ENCODE measurements around the gene DLGAP5. TPM values are rescaled to one million over a fixed set of nuclear protein-coding genes. Genes with fewer than 3 reads are reported as not detected.

Gene DLGAP5
- total and polyA plus RNA-seq, 2 donors from 2014 or later: 0.60 TPM; not detected in 1

DNA sequence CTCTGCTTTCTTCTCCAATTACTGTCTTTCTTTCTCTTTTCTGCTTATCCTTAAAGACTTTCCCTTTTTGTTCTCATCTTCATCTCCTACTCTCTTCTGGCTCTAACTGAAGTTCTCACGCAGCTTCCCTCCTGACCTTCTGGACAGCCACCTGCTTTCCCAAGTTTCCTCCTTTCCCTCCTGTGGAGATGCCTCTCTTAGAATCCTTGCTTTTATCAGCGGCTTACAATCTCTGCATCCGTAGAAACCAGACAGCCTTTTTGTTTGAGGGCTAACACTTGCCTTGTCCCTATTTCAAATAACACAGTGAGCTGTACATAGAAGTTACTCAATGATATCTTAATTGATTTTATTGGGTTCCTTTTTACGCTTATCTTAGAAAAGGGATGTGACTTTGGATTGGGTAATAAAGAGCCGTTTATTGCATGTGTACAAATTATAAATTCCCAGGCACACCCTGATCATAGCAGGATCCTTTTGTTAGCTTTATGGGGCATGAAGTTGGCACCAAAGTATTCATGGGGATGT, 64.4 kb downstream of the DLGAP5 start:
- Histone ChIP-seq H3K27me3 (ENCODE audit: control insufficient read depth, insufficient read depth, low read length) (no peaks in the 10 kb centered on the region), H3K27ac (ENCODE audit: low read depth in 2 of 2, low read length in 2 of 2) (no peak overlapping the region), H3K4me1 (ENCODE audit: control insufficient read depth in 2 of 3, insufficient read depth in 2 of 3, low read depth in 1 of 3, low read length in 3 of 3) (peaks cover 0 to 24% (median 4%) of the 10 kb centered on the region in 3 donors), H3K4me3 (ENCODE audit: low read length in 3 of 3) (no peak overlapping the region), H3K9ac (ENCODE audit: low read length in 3 of 3) (no peak overlapping the region), H3K9me3 (ENCODE audit: control insufficient read depth in 2 of 3, insufficient read depth in 1 of 3, low read length in 3 of 3) (no peaks in the 10 kb centered on the region), H3K36me3 (ENCODE audit: control insufficient read depth in 2 of 3, insufficient read depth in 3 of 3, low read length in 3 of 3) (no peaks in the 10 kb centered on the region)
- TF ChIP-seq, protein P1, sequence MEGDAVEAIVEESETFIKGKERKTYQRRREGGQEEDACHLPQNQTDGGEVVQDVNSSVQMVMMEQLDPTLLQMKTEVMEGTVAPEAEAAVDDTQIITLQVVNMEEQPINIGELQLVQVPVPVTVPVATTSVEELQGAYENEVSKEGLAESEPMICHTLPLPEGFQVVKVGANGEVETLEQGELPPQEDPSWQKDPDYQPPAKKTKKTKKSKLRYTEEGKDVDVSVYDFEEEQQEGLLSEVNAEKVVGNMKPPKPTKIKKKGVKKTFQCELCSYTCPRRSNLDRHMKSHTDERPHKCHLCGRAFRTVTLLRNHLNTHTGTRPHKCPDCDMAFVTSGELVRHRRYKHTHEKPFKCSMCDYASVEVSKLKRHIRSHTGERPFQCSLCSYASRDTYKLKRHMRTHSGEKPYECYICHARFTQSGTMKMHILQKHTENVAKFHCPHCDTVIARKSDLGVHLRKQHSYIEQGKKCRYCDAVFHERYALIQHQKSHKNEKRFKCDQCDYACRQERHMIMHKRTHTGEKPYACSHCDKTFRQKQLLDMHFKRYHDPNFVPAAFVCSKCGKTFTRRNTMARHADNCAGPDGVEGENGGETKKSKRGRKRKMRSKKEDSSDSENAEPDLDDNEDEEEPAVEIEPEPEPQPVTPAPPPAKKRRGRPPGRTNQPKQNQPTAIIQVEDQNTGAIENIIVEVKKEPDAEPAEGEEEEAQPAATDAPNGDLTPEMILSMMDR (IDR thresholded peaks at IDR 0.05; ENCODE audit: borderline replicate concordance, extremely low read depth, insufficient read depth): no peak
- intact Hi-C loops (cut with DNase I): no loop called here
- no peak for FAIRE-seq
- no peak for DNase-seq

DNA sequence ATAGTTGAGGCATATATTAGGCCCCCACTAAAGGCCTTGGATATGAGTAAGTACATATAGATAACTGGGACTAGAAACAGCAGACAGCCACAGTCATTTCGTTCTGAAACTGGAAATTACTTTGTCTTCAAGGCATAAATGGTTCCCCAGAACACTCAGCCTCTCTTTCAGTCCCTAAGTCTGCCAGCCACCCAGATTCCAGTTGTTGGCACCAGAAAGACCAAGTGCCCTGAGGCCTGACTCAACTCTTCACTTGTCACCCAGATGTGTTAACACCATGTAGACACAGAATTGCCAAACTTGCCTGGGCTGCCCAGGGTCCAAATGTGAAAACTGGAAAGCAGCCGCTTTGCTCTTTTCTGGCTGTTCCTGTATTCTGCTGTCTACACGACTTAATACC, 65.4 kb downstream of the DLGAP5 start:
- Histone ChIP-seq H3K27ac (ENCODE audit: low read depth in 2 of 2, low read length in 2 of 2) (no peak overlapping the region), H3K36me3 (ENCODE audit: control insufficient read depth in 2 of 3, insufficient read depth in 3 of 3, low read length in 3 of 3) (no peaks in the 10 kb centered on the region), H3K4me1 (ENCODE audit: control insufficient read depth in 2 of 3, insufficient read depth in 2 of 3, low read depth in 1 of 3, low read length in 3 of 3) (peaks cover 0 to 19% (median 4%) of the 10 kb centered on the region in 3 donors), H3K27me3 (ENCODE audit: control insufficient read depth, insufficient read depth, low read length) (no peaks in the 10 kb centered on the region), H3K9ac (ENCODE audit: low read length in 3 of 3) (no peak overlapping the region), H3K4me3 (ENCODE audit: low read length in 3 of 3) (no peak overlapping the region), H3K9me3 (ENCODE audit: control insufficient read depth in 2 of 3, insufficient read depth in 1 of 3, low read length in 3 of 3) (no peaks in the 10 kb centered on the region)
- TF ChIP-seq, protein P1 (IDR thresholded peaks at IDR 0.05; ENCODE audit: borderline replicate concordance, extremely low read depth, insufficient read depth): no peak
- FAIRE-seq (no peak), DNase-seq (no peak)
- intact Hi-C loops (cut with DNase I): no loop called here

DNA sequence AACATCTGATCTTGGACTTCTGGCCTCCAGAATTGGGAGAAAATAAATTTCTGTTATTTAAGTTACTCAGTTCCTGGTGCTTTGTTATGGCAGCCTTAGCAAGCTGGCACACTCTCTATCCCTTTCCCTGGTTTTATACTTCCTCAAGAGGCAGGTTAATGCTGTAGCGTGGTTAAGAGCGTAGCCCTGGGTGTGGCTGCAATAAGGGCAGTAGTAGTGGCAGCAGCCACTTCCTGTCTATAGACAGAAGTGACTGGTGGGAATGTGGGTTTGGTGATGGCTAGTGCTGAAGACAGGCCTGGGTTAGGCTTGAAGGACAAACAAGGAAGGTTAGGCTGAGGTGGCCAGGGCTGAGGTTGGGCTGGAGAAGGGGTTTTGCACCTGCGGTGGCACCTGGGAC, 66.0 kb downstream of the DLGAP5 start:
- H3K9me3 ChIP-seq (ENCODE audit: control insufficient read depth in 2 of 3, insufficient read depth in 1 of 3, low read length in 3 of 3): no peaks in the 10 kb centered on the region
- FAIRE-seq (no peak), DNase-seq (no peak)
- no peak overlapping the region for H3K27ac ChIP-seq (ENCODE audit: low read depth in 2 of 2, low read length in 2 of 2)
- H3K9ac ChIP-seq (ENCODE audit: low read length in 3 of 3): no peak overlapping the region
- H3K27me3 ChIP-seq (ENCODE audit: control insufficient read depth, insufficient read depth, low read length): no peaks in the 10 kb centered on the region
- TF ChIP-seq, protein P1 (IDR thresholded peaks at IDR 0.05; ENCODE audit: borderline replicate concordance, extremely low read depth, insufficient read depth): no peak
- no peaks in the 10 kb centered on the region for H3K36me3 ChIP-seq (ENCODE audit: control insufficient read depth in 2 of 3, insufficient read depth in 3 of 3, low read length in 3 of 3)
- intact Hi-C loops (cut with DNase I): no loop called here
- H3K4me1 ChIP-seq (ENCODE audit: control insufficient read depth in 2 of 3, insufficient read depth in 2 of 3, low read depth in 1 of 3, low read length in 3 of 3): peaks cover 0 to 19% (median 4%) of the 10 kb centered on the region in 3 donors
- H3K4me3 ChIP-seq (ENCODE audit: low read length in 3 of 3): no peak overlapping the region

Data from kidney (tissue), 14 donors.